ENCODE results near the gene THADA.

THADA gene

DNA sequence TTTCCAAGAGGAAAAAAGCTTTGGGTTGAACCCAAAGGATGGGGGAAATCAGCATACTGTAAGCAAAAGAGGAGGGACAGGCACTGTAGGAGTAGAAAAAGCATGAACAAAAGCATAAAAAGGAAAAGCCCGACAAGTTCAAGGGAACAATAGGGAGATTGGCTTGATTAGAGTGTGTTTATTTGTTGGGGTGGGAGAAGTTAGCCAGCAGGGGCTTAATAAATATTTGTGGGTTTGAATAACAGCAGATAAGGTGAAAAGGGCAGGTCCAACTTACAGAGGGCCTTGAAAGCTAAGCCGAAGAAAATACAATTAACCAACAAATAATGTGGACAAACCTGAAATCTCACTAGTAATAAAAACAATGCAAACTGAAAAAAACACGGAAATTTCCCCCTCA is 126.7 kb downstream of the THADA start:
- H2AFZ ChIP-seq (ENCODE audit: low read depth, low read length): no peak overlapping the region
- no peaks in the 10 kb centered on the region for H3K9me3 ChIP-seq (ENCODE audit: insufficient read depth, low read length)
- H3K27ac ChIP-seq (ENCODE audit: low read length): no peak overlapping the region
- H3K36me3 ChIP-seq (replicated peaks; ENCODE audit: low read depth, low read length): peaks cover 6% of the 10 kb centered on the region
- H3K4me1 ChIP-seq (ENCODE audit: low read length): no peaks in the 10 kb centered on the region
- H3K4me3 ChIP-seq (ENCODE audit: low read length): no peak overlapping the region
- TF ChIP-seq EZH2phosphoT487 (IDR thresholded peaks at IDR 0.05; ENCODE audit: low read depth): no peak
- TF ChIP-seq, protein P1, sequence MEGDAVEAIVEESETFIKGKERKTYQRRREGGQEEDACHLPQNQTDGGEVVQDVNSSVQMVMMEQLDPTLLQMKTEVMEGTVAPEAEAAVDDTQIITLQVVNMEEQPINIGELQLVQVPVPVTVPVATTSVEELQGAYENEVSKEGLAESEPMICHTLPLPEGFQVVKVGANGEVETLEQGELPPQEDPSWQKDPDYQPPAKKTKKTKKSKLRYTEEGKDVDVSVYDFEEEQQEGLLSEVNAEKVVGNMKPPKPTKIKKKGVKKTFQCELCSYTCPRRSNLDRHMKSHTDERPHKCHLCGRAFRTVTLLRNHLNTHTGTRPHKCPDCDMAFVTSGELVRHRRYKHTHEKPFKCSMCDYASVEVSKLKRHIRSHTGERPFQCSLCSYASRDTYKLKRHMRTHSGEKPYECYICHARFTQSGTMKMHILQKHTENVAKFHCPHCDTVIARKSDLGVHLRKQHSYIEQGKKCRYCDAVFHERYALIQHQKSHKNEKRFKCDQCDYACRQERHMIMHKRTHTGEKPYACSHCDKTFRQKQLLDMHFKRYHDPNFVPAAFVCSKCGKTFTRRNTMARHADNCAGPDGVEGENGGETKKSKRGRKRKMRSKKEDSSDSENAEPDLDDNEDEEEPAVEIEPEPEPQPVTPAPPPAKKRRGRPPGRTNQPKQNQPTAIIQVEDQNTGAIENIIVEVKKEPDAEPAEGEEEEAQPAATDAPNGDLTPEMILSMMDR (IDR thresholded peaks at IDR 0.05; ENCODE audit: low read depth, low read length): no peak
- no peaks in the 10 kb centered on the region for H3K27me3 ChIP-seq (ENCODE audit: low read depth, low read length)
- no peak overlapping the region for H3K9ac ChIP-seq (ENCODE audit: low read length)
- H3K79me2 ChIP-seq (ENCODE audit: low read length): no peaks in the 10 kb centered on the region
- no peak overlapping the region for H3K4me2 ChIP-seq (ENCODE audit: low read length)
- no peaks in the 10 kb centered on the region for H4K20me1 ChIP-seq (ENCODE audit: insufficient read depth, low read length)

DNA sequence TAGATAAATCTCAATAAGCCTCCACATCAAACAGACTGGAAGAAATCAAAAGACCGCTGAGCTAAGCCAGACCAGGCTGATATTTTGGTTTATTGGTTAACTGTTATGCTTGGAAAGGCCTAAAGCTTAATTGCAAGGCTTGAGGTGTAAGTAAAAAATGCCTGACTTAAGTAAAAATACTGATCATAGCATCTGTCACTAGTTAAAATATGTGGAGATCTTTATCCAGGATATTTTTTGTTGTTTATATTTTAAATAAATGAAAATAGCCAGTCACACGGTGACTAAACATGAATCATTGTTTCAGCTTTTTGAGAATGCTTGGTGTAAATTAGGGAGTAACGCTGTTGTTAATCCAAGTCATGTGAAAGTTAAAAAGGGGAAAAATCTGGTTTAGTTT is 127.9 kb downstream of the THADA start:
- H3K4me1 ChIP-seq (ENCODE audit: low read length): no peaks in the 10 kb centered on the region
- no peak overlapping the region for H2AFZ ChIP-seq (ENCODE audit: low read depth, low read length)
- no peak overlapping the region for H3K4me2 ChIP-seq (ENCODE audit: low read length)
- H3K9ac ChIP-seq (ENCODE audit: low read length): no peak overlapping the region
- no peak overlapping the region for H3K27ac ChIP-seq (ENCODE audit: low read length)
- TF ChIP-seq, protein P1 (IDR thresholded peaks at IDR 0.05; ENCODE audit: low read depth, low read length): no peak
- no peak for TF ChIP-seq EZH2phosphoT487 (IDR thresholded peaks at IDR 0.05; ENCODE audit: low read depth)
- H3K27me3 ChIP-seq (ENCODE audit: low read depth, low read length): no peaks in the 10 kb centered on the region
- H3K79me2 ChIP-seq (ENCODE audit: low read length): no peaks in the 10 kb centered on the region
- H4K20me1 ChIP-seq (ENCODE audit: insufficient read depth, low read length): no peaks in the 10 kb centered on the region
- no peak overlapping the region for H3K4me3 ChIP-seq (ENCODE audit: low read length)
- H3K36me3 ChIP-seq (replicated peaks; ENCODE audit: low read depth, low read length): peaks cover 3% of the 10 kb centered on the region
- H3K9me3 ChIP-seq (ENCODE audit: insufficient read depth, low read length): no peaks in the 10 kb centered on the region

DNA sequence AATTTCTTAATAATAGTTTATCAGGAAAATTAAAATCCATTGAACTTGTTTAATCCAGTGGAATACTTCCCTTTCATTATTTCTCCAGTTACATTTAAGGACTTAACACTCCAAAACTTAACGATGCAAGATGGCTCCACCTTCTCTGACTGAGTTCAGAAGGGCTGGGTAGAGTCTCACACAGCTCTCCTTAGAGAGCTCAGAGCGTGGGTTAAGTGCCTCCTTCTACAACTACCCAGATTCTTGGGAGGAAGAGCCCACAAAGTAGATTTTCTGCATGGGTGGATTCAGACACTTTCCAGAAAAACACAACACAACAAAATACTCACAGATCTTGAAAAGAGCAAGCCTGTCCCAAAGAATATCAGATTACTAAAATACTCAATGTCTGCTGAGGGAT is 130.6 kb downstream of the THADA start:
- no peaks in the 10 kb centered on the region for H3K9me3 ChIP-seq (ENCODE audit: insufficient read depth, low read length)
- no peak overlapping the region for H3K4me2 ChIP-seq (ENCODE audit: low read length)
- no peak overlapping the region for H3K9ac ChIP-seq (ENCODE audit: low read length)
- H3K27me3 ChIP-seq (ENCODE audit: low read depth, low read length): no peaks in the 10 kb centered on the region
- no peak overlapping the region for H3K4me3 ChIP-seq (ENCODE audit: low read length)
- H3K4me1 ChIP-seq (ENCODE audit: low read length): peaks cover 26% of the 10 kb centered on the region
- H4K20me1 ChIP-seq (ENCODE audit: insufficient read depth, low read length): no peaks in the 10 kb centered on the region
- no peak overlapping the region for H2AFZ ChIP-seq (ENCODE audit: low read depth, low read length)
- TF ChIP-seq EZH2phosphoT487 (IDR thresholded peaks at IDR 0.05; ENCODE audit: low read depth): no peak
- TF ChIP-seq, protein P1 (IDR thresholded peaks at IDR 0.05; ENCODE audit: low read depth, low read length): no peak
- H3K79me2 ChIP-seq (ENCODE audit: low read length): no peaks in the 10 kb centered on the region
- no peaks in the 10 kb centered on the region for H3K36me3 ChIP-seq (replicated peaks; ENCODE audit: low read depth, low read length)
- H3K27ac ChIP-seq (ENCODE audit: low read length): no peak overlapping the region

DNA sequence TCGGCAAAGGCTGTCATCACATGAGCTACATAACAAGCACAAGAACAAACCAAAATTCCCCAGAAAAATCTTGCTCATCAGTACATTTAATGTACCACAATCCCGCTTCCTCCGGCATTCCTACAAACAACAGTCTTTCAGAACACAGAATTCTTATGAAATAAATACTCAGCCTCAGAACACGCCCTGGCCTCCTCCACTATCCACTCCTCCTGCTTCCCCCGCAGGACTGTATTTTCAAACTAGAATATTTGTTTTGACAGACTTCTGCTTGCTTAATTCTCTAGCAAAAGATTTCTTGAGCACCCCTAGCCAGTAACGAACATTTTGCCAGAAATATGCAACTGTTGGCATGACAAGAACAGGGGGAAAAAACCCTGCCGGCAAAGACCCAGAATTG is 131.2 kb downstream of the THADA start:
- no peak overlapping the region for H3K27ac ChIP-seq (ENCODE audit: low read length)

More for the DNA sequence above, 131.2 kb downstream of the THADA start:
- no peaks in the 10 kb centered on the region for H3K79me2 ChIP-seq (ENCODE audit: low read length)
- no peak overlapping the region for H3K4me3 ChIP-seq (ENCODE audit: low read length)
- H3K4me2 ChIP-seq (ENCODE audit: low read length): no peak overlapping the region
- no peak overlapping the region for H2AFZ ChIP-seq (ENCODE audit: low read depth, low read length)
- no peak overlapping the region for H3K9ac ChIP-seq (ENCODE audit: low read length)
- no peaks in the 10 kb centered on the region for H4K20me1 ChIP-seq (ENCODE audit: insufficient read depth, low read length)
- no peaks in the 10 kb centered on the region for H3K9me3 ChIP-seq (ENCODE audit: insufficient read depth, low read length)
- H3K27me3 ChIP-seq (ENCODE audit: low read depth, low read length): no peaks in the 10 kb centered on the region
- TF ChIP-seq, protein P1 (IDR thresholded peaks at IDR 0.05; ENCODE audit: low read depth, low read length): no peak
- no peak for TF ChIP-seq EZH2phosphoT487 (IDR thresholded peaks at IDR 0.05; ENCODE audit: low read depth)
- H3K36me3 ChIP-seq (replicated peaks; ENCODE audit: low read depth, low read length): no peaks in the 10 kb centered on the region
- H3K4me1 ChIP-seq (ENCODE audit: low read length): peaks cover 32% of the 10 kb centered on the region
